Neuron (in vitro differentiated cells): ENCODE results near the gene MTM1.

Source experiments
- H2AFZ ChIP-seq: one replicate; pipeline ENCODE4 v1.6.1; 2013; ENCODE audit warnings: low read depth, mild to moderate bottlenecking, inconsistent platforms, low read length, moderate library complexity
- H3K27me3 ChIP-seq: one replicate; pipeline ENCODE4 v1.6.1; 2013; ENCODE audit warnings: low read length; ENCODE audit not compliant: insufficient read depth
- H3K36me3 ChIP-seq: one replicate; pipeline ENCODE4 v1.6.1; 2013; ENCODE audit warnings: low read length; ENCODE audit not compliant: insufficient read depth
- H3K4me1 ChIP-seq: one replicate; pipeline ENCODE4 v1.6.1; 2013; ENCODE audit warnings: low read length; ENCODE audit not compliant: insufficient read depth
- H3K4me3 ChIP-seq: 2 replicates; pipeline ENCODE4 v1.5.1; 2013; ENCODE audit warnings: mild to moderate bottlenecking, low read length, moderate library complexity
- H3K9me3 ChIP-seq: one replicate; pipeline ENCODE4 v1.6.1; 2013; ENCODE audit warnings: low read length

MTM1 gene

DNA sequence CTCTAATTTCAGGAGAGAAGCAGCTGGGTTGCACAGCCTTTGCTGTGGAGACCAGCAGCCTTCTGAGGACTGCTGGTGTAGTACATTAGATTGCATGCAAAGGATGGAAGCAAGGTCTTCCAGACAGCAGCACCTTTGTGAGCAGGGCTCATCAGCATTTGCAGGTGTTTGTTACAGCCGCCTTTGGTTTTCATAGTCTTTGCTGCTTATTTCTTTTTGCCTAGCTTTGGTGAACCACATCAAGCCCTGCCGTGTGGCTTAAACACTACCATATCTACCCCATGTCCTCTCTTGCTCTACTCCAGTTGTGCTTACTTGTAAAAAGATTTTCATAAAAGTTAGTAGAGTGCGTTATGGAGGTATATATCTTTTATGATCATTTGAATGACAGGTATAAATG lies 57.5 kb downstream of the MTM1 start:
- no peaks in the 10 kb centered on the region for H3K4me1 ChIP-seq
- no peaks in the 10 kb centered on the region for H3K9me3 ChIP-seq
- no peak overlapping the region for H3K4me3 ChIP-seq
- no peak overlapping the region for H2AFZ ChIP-seq
- H3K27me3 ChIP-seq = peaks cover 3% of the 10 kb centered on the region
- peaks cover 10% of the 10 kb centered on the region for H3K36me3 ChIP-seq

DNA sequence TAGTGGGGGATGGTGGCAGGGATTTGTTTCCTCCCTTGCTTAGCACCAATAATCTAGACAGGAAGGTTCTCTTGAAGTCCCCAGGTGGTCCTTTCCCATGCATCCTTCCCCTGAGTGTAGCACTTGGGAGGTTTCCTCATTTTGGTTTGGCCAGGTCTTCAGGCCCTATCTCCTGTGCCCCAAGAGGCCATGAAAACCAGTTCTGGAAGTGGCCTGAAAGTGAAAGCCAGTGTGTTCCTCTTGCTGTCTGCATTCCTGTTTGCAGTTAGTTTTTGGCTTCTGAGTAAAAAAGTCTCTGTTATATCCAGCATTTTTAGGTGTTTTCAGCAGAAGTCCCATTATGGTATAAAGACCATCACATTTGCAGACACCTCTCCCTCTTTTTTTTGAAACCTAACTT lies 59.5 kb downstream of the MTM1 start:
- H3K27me3 ChIP-seq = peaks cover 3% of the 10 kb centered on the region
- no peaks in the 10 kb centered on the region for H3K9me3 ChIP-seq
- no peak overlapping the region for H2AFZ ChIP-seq
- peaks cover 13% of the 10 kb centered on the region for H3K36me3 ChIP-seq
- no peak overlapping the region for H3K4me3 ChIP-seq
- H3K4me1 ChIP-seq = no peaks in the 10 kb centered on the region

DNA sequence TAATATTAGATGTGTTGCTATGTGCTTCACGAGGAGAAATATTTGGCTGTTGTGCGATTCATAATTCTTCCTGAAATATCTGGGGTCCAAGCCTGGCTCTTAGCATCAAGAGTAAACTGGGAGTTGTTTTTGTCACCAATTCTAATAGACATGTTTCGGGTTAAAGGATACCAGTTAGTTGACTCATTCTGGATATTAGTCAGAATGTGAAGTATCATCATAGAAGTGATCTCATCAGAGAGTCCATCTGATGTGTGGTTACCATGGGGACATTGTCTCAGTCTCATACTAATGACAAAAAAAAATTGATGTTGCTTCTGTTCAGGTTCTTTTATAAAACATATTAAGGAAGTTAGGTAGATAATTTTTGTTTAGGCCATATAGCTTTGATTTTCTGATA lies 67.5 kb downstream of the MTM1 start:
- Histone ChIP-seq H3K4me1 (peaks cover 2% of the 10 kb centered on the region), H3K9me3 (no peaks in the 10 kb centered on the region), H3K4me3 (no peak overlapping the region), H3K36me3 (peaks cover 2% of the 10 kb centered on the region), H3K27me3 (no peaks in the 10 kb centered on the region), H2AFZ (no peak overlapping the region)

DNA sequence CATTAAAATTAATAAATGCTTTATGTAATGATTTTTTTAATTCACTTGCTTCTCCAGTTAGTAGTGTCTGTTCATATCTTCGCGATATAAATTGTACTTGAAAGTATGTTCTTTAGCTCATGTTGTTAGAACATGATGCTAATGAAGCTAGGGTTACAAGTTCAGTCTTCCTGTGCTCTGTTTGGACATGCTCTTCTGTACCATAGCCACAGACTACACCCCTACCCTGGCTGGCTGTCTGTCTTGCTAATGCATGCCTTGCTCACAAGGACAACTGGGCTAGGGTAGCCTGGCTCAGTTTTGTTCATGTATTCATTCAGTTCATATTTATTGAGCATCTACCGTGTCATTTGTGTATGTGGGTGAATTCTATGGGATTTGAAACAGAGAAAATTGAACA lies 74.0 kb downstream of the MTM1 start:
- Histone ChIP-seq H3K36me3 (peaks cover 9% of the 10 kb centered on the region), H2AFZ (no peak overlapping the region), H3K27me3 (no peaks in the 10 kb centered on the region), H3K9me3 (no peaks in the 10 kb centered on the region), H3K4me1 (peaks cover 2% of the 10 kb centered on the region), H3K4me3 (no peak overlapping the region)

DNA sequence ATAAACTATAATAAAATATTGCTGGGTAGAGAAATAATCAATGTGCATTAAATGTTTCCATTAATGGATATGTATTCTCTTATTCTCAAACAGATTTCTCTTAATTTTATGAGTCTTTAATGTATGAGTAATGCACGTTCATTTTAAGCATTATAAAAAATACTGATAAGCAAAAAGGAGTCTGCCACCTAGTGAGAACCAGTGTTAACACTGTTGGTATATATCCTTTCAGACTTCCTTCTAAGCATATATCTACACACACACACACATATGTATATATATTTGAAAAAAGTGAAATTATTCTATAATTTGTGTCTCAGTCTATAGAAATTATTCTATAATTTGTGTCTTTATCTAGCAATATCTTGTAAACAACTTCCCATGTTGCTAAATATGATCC lies 74.8 kb downstream of the MTM1 start:
- H3K9me3 ChIP-seq = no peaks in the 10 kb centered on the region

DNA sequence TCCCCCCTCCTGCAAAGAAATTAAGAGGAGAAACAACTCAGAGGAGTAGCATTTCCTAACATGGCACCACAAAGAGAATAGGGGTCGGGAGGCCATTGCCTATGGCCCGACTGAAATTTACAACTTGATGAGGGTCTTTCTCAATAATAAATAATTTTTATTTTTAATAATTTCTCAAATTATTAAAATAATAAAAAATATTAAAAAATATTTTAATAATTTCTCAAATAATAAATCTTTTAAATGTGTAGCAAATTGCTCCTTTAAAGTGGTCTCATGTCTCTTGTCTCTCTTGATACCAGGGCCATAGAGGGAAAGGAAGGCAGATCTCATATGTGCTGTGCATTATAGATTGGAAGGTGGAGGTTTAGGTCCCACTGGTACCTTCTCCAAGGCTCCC lies 75.5 kb downstream of the MTM1 start:
- Histone ChIP-seq H3K36me3 (peaks cover 9% of the 10 kb centered on the region), H3K27me3 (no peaks in the 10 kb centered on the region), H3K4me3 (no peak overlapping the region), H2AFZ (no peak overlapping the region), H3K4me1 (peaks cover 2% of the 10 kb centered on the region), H3K9me3 (no peaks in the 10 kb centered on the region)

More for the DNA sequence above, 74.8 kb downstream of the MTM1 start:
- no peaks in the 10 kb centered on the region for H3K27me3 ChIP-seq
- H3K4me3 ChIP-seq = no peak overlapping the region
- H2AFZ ChIP-seq = no peak overlapping the region
- peaks cover 2% of the 10 kb centered on the region for H3K4me1 ChIP-seq
- H3K36me3 ChIP-seq = peaks cover 9% of the 10 kb centered on the region

DNA sequence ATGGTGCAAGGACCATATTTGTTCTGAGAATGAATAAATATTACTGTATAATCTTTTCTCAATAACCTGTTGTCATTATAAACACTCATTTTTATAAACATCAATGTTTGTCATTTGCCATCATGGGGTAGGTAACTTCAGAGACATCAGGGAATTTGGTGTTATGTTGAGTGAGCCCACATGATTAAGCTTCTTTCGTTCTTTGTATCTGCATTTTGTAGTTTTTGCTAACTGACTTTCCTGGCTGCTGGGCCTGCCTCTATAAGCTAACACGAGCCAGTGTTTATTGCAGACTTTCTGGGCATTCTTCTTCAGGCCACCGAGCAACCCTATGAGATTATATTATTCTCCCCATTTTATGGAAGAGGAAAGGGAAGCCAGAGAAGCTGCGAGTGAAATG lies 76.0 kb downstream of the MTM1 start:
- no peak overlapping the region for H3K4me3 ChIP-seq
- H3K9me3 ChIP-seq = no peaks in the 10 kb centered on the region
- H3K36me3 ChIP-seq = peaks cover 9% of the 10 kb centered on the region
- no peak overlapping the region for H2AFZ ChIP-seq
- H3K27me3 ChIP-seq = no peaks in the 10 kb centered on the region
- peaks cover 2% of the 10 kb centered on the region for H3K4me1 ChIP-seq

DNA sequence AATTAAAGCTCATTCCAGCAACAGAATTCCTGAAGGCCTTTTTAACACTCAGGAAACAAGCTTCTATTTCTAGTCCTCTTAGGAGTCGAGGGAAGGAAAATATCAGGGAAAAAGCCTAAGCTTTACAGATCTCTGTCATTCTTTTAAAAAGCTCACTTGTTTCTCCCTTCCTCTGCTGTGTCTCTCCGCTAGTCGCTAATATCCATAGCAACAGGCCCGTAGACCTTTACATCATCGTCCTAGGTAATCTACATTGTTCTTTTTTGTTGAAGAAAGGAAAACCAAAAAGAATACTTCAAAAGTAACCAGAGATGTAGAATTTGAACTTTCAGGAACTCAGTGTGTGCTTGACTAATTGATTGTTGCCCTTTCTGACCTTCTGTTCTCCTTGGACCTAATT lies 78.9 kb downstream of the MTM1 start:
- H3K4me3 ChIP-seq = no peak overlapping the region

DNA sequence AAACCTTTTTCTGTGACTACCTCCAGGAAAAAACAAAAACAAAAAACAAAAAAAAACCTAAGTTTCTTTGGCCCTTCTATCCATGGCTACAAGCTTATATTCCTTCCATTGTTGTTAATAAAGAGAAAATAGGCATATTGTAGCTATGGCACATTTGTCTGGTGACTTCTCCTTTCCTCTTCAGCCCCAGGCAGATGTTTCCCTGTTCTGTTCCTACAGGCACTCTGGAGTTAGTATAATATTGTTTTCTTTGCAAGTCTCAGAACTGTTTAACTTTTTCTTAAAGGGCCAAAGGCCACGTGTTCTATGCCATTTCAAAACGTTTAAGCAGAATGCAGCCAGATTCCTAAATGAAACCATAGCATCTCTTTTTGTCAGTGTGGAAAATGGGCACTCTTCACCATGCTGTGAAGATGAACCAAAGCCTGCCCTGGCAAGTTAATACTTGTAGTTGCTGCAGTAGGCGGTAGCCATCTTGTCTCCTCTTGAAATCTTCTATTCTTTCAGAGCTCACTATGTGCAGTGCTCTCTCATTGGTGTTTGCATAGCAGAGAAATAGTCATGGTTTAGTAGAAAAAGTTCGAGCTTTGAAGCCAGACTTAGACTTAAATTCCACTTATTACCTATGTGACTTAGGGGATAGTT lies 80.0 kb downstream of the MTM1 start:
- Histone ChIP-seq H2AFZ (no peak overlapping the region), H3K9me3 (no peaks in the 10 kb centered on the region), H3K4me1 (peaks cover 2% of the 10 kb centered on the region), H3K27me3 (no peaks in the 10 kb centered on the region), H3K4me3 (no peak overlapping the region), H3K36me3 (no peaks in the 10 kb centered on the region)

More for the DNA sequence above, 78.9 kb downstream of the MTM1 start:
- Histone ChIP-seq H3K9me3 (no peaks in the 10 kb centered on the region), H3K36me3 (peaks cover 2% of the 10 kb centered on the region), H2AFZ (no peak overlapping the region), H3K27me3 (no peaks in the 10 kb centered on the region), H3K4me1 (peaks cover 2% of the 10 kb centered on the region)

DNA sequence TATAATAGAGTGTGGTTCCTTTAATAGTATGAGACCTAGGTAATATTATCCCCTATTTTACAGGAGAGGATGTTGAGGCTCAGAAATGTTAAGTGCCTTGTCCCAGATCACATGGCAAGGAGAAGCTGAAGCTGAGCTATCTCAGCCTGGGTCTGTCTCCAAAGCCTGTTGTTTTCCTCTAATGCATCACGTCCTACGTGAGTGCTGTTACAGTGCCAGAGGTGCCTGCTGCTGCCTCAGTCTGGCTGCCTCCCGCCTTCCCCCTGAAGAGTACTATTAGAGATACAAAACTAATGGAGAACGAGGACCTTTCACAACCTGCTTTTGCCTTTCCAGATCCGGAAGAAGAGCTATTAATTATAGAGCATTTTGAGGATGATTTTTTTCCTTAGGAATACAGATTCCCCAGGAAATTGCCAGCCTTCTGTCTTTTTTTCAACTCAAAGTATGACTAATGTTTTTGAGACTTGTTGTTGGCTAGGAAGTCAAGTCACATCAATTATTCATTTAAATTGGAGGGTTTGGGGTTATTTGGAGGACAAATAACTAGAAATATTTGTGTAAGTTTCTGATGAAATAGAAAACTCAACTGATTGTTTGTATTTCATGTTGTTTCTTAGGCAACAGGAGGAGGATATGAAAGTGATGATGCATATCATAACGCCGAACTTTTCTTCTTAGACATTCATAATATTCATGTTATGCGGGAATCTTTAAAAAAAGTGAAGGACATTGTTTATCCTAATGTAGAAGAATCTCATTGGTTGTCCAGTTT lies 80.9 kb downstream of the MTM1 start:
- Histone ChIP-seq H3K36me3 (peaks cover 2% of the 10 kb centered on the region), H3K4me3 (no peak overlapping the region), H2AFZ (no peak overlapping the region), H3K27me3 (no peaks in the 10 kb centered on the region), H3K9me3 (no peaks in the 10 kb centered on the region), H3K4me1 (peaks cover 2% of the 10 kb centered on the region)

DNA sequence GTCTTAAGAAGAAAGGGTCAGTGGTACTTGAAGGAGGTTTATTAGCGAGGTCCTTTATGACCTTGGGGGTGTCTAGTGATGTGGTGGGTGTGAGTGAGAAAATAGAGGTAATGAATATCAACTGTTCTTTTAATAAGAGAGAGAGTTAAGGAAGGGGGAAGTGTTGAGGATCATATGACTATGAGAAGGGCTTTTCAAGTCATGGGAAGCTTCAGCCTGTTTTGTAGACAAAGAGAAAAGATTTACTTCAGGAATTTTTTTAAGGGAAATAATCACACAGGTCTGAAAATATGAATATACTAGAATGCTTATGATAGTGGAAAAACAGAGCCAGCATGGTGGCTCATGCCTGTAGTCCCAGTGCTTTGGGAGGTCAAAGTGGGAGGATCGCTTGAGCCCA lies 83.5 kb downstream of the MTM1 start:
- Histone ChIP-seq H2AFZ (no peak overlapping the region), H3K36me3 (peaks cover 2% of the 10 kb centered on the region), H3K4me3 (no peak overlapping the region), H3K4me1 (no peaks in the 10 kb centered on the region), H3K9me3 (no peaks in the 10 kb centered on the region), H3K27me3 (no peaks in the 10 kb centered on the region)

DNA sequence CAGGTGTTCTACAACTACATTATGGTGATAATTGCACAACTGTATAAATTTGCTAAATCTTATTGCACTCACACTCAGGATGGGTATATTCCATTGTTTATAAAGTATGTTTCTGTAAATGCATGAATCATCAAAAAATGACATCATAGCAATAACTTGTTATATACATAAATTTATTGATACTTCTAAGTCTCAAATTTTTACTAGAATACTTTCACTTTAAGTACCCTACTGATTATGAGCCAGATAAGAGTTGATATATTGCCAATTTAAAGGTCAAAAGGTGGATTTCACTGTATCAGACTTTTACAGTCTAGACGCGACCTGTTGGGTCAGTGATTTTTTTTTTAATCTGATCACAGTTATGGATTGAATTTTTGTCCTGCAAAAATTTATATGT lies 87.4 kb downstream of the MTM1 start:
- H2AFZ ChIP-seq = no peak overlapping the region
- peaks cover 3% of the 10 kb centered on the region for H3K36me3 ChIP-seq
- no peaks in the 10 kb centered on the region for H3K27me3 ChIP-seq
- H3K4me1 ChIP-seq = no peaks in the 10 kb centered on the region
- H3K4me3 ChIP-seq = no peak overlapping the region
- no peaks in the 10 kb centered on the region for H3K9me3 ChIP-seq

DNA sequence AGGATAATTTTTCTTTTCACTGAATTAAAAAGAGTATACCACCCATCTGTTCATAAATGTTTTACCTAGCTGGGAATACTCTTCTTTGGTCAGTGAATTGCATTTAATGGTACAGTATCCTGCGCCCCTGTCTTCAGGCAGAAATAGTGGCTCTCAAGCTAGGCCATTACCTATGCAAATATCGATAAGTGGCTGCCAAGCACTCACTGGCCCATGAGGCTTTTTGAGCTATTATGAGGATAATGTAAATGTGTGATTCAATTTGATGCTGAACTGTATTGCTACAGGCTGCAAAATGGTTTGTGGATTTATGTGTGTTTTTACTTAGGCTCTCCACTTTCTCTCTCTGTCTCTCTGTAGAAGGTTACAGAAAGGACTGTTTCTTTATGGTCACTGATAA lies 94.7 kb downstream of the MTM1 start:
- Histone ChIP-seq H3K27me3 (no peaks in the 10 kb centered on the region), H3K9me3 (peaks cover 2% of the 10 kb centered on the region), H3K36me3 (peaks cover 7% of the 10 kb centered on the region), H3K4me3 (no peak overlapping the region), H2AFZ (no peak overlapping the region), H3K4me1 (no peaks in the 10 kb centered on the region)
